Breast epithelium (tissue), 3 donors: ENCODE measurements around the gene SEC16A.
"Not testable (repeated sequence)": the region's sequence is repeated elsewhere in the genome, so short reads cannot be mapped to it uniquely, and the experiment has no call there.

Source experiments
- POLR2A ChIP-seq: fragments of 450-650 bp; IDR thresholded peaks from one replicate; pipeline ENCODE4 v1.6.1; 2016; ENCODE audit warnings: antibody characterized with exemption, mild to moderate bottlenecking, moderate library complexity
- TF ChIP-seq, protein P1 (sequence below), 3 donors: fragments of 450-650 bp; IDR thresholded peaks; one replicate each; pipeline ENCODE4 v1.5.1; 2016 to 2017; ENCODE audit warnings: antibody characterized with exemption in 3 of 3, mild to moderate bottlenecking in 3 of 3, moderate library complexity in 3 of 3

DNA sequence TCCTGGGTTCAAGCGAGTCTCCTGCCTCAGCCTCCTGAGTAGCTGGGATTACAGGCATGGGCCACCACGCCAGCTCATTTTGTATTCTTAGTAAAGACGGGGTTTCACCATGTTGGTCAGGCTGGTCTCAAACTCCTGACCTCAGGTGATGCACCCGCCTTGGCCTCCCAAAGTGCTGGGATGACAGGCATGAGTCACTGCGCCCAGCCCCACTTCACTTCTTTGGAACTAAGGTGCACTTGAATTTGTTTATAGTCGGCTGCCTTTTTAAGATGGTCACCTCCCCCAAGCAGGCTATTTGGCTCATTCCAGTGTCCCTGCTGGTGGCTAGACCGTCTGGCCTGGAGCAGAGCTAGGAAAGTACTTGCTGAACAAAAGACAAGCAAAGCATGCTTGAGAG lies 57.5 kb downstream of the SEC16A start:
- not testable (repeated sequence) for TF ChIP-seq POLR2A
- TF ChIP-seq, protein P1, sequence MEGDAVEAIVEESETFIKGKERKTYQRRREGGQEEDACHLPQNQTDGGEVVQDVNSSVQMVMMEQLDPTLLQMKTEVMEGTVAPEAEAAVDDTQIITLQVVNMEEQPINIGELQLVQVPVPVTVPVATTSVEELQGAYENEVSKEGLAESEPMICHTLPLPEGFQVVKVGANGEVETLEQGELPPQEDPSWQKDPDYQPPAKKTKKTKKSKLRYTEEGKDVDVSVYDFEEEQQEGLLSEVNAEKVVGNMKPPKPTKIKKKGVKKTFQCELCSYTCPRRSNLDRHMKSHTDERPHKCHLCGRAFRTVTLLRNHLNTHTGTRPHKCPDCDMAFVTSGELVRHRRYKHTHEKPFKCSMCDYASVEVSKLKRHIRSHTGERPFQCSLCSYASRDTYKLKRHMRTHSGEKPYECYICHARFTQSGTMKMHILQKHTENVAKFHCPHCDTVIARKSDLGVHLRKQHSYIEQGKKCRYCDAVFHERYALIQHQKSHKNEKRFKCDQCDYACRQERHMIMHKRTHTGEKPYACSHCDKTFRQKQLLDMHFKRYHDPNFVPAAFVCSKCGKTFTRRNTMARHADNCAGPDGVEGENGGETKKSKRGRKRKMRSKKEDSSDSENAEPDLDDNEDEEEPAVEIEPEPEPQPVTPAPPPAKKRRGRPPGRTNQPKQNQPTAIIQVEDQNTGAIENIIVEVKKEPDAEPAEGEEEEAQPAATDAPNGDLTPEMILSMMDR (IDR thresholded peaks at IDR 0.05), result not testable (repeated sequence)
